Chondrocyte (in vitro differentiated cells): Measurements from ENCODE around the gene ANKH. TPM values are rescaled to one million over a fixed set of nuclear protein-coding genes. Genes with fewer than 3 reads are reported as not detected.

Experiments used
- DNase-seq: peaks from one replicate; pipeline ENCODE4 v3.0.0; 2021; ENCODE audit warnings: mixed read lengths, low spot score
- H3K27ac Mint-ChIP-seq: one replicate; pipeline ENCODE4 v1.8.0; 2021; ENCODE audit warnings: mild to moderate bottlenecking, moderate library complexity, mixed read lengths; ENCODE audit not compliant: unreplicated experiment
- H3K27me3 Mint-ChIP-seq: 2 replicates; pipeline ENCODE4 v1.8.0; 2021; ENCODE audit warnings: low read depth, mixed read lengths
- H3K36me3 Mint-ChIP-seq: 2 replicates; pipeline ENCODE4 v1.8.0; 2021; ENCODE audit warnings: low read depth, mixed read lengths
- H3K4me1 Mint-ChIP-seq: 2 replicates; pipeline ENCODE4 v1.8.0; 2021; ENCODE audit warnings: low read depth, mild to moderate bottlenecking, mixed read lengths
- H3K4me3 Mint-ChIP-seq: one replicate; pipeline ENCODE4 v1.8.0; 2021; ENCODE audit warnings: mild to moderate bottlenecking, moderate library complexity, mixed read lengths; ENCODE audit not compliant: unreplicated experiment
- H3K9me3 Mint-ChIP-seq: 2 replicates; pipeline ENCODE4 v1.8.0; 2021; ENCODE audit warnings: low read depth, mixed read lengths
- total RNA-seq: library from RNA; stranded (reverse); gene quantifications from 3 replicates; pipeline ENCODE4 v1.2.1, GENCODE V29; 2021
- TF ChIP-seq, protein P1 (sequence below): fragments of 200-600 bp; sonication (generic); IDR thresholded peaks from 2 replicates; pipeline ENCODE4 v1.5.0; 2021; ENCODE audit warnings: antibody characterized with exemption, mild to moderate bottlenecking, moderate library complexity

Gene ANKH
- total RNA-seq, 1 donor from 2014 or later: 114 TPM

DNA sequence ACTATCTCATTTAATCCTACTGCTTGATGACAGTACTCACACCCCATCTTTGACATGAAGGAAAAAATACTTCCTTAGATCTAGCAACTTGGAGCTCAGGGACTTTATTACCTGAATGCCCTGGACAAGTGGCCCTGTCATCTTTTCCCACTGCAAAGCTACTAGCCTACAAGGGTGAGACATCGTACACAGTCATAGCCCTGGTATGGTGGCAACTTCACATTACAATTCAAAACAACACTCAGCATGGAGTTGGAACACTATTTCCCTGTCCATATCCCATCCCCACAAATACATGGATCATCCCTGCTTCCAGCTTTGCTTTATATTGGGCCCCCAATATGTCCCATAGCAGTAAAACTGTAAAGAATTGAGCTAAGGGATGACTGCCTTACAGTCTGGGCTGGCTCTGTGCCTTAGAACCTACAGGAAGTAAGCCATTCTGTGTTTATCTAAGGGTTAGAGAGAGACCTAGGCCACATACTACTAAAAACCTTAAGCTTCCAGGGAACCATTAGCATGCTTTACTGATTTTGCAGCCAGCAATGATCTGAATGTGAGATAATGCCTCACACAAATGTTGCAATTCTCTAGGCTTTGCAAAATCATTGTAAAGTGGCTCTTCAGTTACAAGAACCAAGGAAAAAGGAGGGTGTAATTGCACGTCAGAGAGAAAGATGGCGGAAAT is 151.2 kb downstream of the ANKH start:
- Mint-ChIP-seq H3K9me3 (no peaks in the 10 kb centered on the region), H3K4me3 (no peak overlapping the region), H3K36me3 (peaks cover 19% of the 10 kb centered on the region), H3K4me1 (peaks cover 19% of the 10 kb centered on the region), H3K27me3 (no peaks in the 10 kb centered on the region), H3K27ac (peak overlapping the region; percentile 32)
- TF ChIP-seq, protein P1, sequence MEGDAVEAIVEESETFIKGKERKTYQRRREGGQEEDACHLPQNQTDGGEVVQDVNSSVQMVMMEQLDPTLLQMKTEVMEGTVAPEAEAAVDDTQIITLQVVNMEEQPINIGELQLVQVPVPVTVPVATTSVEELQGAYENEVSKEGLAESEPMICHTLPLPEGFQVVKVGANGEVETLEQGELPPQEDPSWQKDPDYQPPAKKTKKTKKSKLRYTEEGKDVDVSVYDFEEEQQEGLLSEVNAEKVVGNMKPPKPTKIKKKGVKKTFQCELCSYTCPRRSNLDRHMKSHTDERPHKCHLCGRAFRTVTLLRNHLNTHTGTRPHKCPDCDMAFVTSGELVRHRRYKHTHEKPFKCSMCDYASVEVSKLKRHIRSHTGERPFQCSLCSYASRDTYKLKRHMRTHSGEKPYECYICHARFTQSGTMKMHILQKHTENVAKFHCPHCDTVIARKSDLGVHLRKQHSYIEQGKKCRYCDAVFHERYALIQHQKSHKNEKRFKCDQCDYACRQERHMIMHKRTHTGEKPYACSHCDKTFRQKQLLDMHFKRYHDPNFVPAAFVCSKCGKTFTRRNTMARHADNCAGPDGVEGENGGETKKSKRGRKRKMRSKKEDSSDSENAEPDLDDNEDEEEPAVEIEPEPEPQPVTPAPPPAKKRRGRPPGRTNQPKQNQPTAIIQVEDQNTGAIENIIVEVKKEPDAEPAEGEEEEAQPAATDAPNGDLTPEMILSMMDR: no peak
- DNase-seq: no peak

DNA sequence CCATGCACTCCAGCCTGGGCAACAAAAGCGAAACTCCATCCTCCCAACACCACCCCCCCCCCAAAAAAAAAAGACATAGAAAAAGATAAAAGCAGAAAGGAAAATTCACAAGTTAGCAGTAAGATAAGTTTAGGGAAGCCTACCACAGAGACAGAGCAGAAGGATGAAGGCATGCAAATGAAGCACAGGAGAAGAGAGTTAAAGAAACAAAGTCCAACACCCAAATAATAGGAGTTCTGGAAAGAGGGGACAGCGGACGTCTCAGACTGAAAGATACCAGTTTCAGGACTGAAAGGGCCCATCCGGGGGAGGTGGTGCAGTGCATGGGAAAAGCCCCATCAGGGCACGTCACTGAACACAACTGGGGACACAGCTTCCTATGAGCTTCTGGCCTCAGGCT is 152.8 kb downstream of the ANKH start:
- TF ChIP-seq, protein P1: no peak
- peaks cover 24% of the 10 kb centered on the region for H3K36me3 Mint-ChIP-seq
- H3K27ac Mint-ChIP-seq: no peak overlapping the region
- peaks cover 19% of the 10 kb centered on the region for H3K4me1 Mint-ChIP-seq
- DNase-seq: no peak
- no peak overlapping the region for H3K4me3 Mint-ChIP-seq
- H3K27me3 Mint-ChIP-seq: no peaks in the 10 kb centered on the region
- H3K9me3 Mint-ChIP-seq: no peaks in the 10 kb centered on the region

DNA sequence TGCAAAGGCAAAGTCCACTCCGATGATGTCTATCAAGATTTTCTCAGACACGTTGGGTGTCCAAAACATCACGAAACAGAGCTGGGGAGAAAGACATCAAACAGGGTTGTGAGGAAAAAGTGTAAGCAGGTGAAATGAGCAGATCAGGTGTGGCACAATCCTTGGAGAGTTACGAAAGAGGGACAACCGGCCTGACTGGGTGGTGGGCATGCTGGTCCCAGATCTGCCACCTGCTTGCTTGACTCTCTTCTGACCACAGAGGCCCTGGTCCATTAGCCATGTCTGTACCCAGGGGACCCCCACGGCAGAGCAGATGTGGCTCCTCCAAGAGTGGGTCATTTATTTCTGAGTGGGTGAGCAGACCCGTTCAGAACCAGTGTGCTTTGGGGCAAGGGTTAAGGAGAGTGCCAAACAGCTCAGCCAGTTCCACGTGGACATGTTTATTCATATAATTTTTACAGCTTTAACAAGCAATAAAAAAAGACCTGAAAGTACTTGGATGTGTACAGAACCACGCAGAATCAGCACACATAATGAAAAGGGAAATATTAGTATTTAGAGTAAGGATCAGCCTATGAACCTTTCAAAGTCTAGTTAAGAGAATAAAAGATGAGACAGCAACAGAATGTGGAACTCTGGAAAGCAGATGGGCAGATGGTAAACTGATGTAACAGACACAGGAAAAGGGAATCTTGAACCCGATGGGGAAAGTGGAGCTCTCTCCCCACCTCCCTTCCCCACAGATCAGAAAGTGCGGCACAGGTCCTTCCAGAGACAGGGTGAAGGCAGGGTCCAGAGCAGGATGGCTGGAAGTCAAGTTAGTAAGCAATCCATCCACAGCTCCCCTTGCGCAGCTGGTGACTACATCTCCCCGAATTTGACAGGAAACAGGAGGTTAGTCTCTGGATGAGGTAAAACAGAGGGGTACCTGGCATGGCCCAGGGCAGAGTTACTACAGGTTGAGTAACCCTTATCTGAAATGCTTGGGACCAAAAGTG is 154.5 kb downstream of the ANKH start:
- H3K27me3 Mint-ChIP-seq: no peaks in the 10 kb centered on the region
- H3K4me3 Mint-ChIP-seq: no peak overlapping the region
- DNase-seq: no peak
- H3K9me3 Mint-ChIP-seq: no peaks in the 10 kb centered on the region
- H3K36me3 Mint-ChIP-seq: peaks cover 31% of the 10 kb centered on the region
- H3K27ac Mint-ChIP-seq: no peak overlapping the region
- TF ChIP-seq, protein P1: no peak
- H3K4me1 Mint-ChIP-seq: peaks cover 15% of the 10 kb centered on the region

DNA sequence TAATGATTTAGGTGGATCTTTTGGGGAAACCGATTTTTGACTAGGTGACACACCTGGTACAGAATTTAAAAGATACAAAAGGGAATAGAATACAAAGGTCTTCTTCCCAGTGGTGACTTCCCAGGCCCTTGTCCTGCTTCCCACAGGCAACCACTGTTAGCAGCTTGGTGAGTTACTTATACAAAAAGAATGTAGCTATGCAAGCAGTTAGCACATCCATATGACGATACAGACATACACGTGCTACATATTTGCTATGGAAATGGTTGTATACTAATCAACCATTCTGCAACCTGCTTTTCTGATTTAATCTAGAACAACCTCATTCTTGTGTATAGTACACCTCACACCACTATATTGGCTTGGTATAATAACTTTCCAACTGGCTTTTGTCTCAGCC is 156.1 kb downstream of the ANKH start:
- H3K27ac Mint-ChIP-seq: no peak overlapping the region
- H3K36me3 Mint-ChIP-seq: peaks cover 45% of the 10 kb centered on the region
- no peak for DNase-seq
- H3K27me3 Mint-ChIP-seq: no peaks in the 10 kb centered on the region
- H3K4me3 Mint-ChIP-seq: no peak overlapping the region
- H3K4me1 Mint-ChIP-seq: peaks cover 8% of the 10 kb centered on the region
- TF ChIP-seq, protein P1: no peak
- no peaks in the 10 kb centered on the region for H3K9me3 Mint-ChIP-seq

DNA sequence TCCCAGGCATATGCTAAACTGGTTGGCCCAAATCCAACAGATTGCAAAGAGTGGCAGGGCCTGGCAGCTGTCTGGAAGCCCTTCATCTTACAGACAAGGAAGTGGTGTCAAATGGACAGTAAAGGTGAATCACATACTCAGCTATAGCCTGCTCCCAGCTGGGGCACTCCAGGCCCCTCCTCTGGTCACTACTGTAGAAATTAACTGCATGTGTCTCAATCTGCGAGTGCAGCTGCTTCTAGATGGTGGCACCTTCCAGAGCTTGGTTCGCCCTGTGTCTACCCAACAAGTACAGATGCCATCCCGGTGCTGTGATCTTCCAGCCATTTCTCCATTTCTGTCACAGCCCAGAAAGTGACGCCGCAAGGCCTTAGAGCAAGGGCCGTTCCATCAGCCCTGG is 156.9 kb downstream of the ANKH start:
- no peaks in the 10 kb centered on the region for H3K9me3 Mint-ChIP-seq
- no peak overlapping the region for H3K4me3 Mint-ChIP-seq
- no peak for DNase-seq

More for the DNA sequence above, 156.9 kb downstream of the ANKH start:
- Mint-ChIP-seq H3K27me3 (no peaks in the 10 kb centered on the region), H3K36me3 (peaks cover 51% of the 10 kb centered on the region), H3K4me1 (peaks cover under 1% of the 10 kb centered on the region), H3K27ac (peak overlapping the region; percentile 8)
- TF ChIP-seq, protein P1: no peak
